22Rv1 (cell line): ENCODE data around the gene CFAP119.

Experiments
- CTCF ChIP-seq: fragments of 450-650 bp; IDR thresholded peaks from 2 replicates; pipeline ENCODE4 v1.5.1; 2017; ENCODE audit warnings: mild to moderate bottlenecking
- ZFX ChIP-seq: fragments of 450-650 bp; IDR thresholded peaks from 2 replicates; pipeline ENCODE4 v1.6.1; 2017; ENCODE audit warnings: antibody characterized with exemption, borderline replicate concordance

GRCh38 chr16:30743716-30744115 lies 18.1 kb downstream of the CFAP119 start:
- TF ChIP-seq ZFX = no peak
- no peak for TF ChIP-seq CTCF
